Karpas-422 (cell line): Measurements from ENCODE around the gene SCAMP3. TPM values are rescaled to one million over a fixed set of nuclear protein-coding genes. Genes with fewer than 3 reads are reported as not detected.
A peak's percentile ranks its signal among the peaks of the same experiment; 100 is the strongest.

ENCODE experiments used
- DNase-seq: peaks from one replicate; pipeline ENCODE4 v3.0.0-alpha.2; 2015
- H2AFZ ChIP-seq: fragments of 200-600 bp; sonication (generic); 2 replicates; pipeline ENCODE4 v1.6.1; 2014; ENCODE audit warnings: antibody characterized with exemption, low read length, mixed read lengths
- H3K27ac ChIP-seq: fragments of 200-600 bp; sonication (generic); 2 replicates; pipeline ENCODE4 v1.5.1; 2014; ENCODE audit warnings: mild to moderate bottlenecking, low read length, moderate library complexity
- H3K27me3 ChIP-seq: fragments of 200-600 bp; sonication (generic); 2 replicates; pipeline ENCODE4 v1.6.1; 2014; ENCODE audit warnings: low read length, mixed read lengths
- H3K36me3 ChIP-seq: fragments of 200-600 bp; sonication (generic); 2 replicates; pipeline ENCODE4 v1.6.1; 2014; ENCODE audit warnings: low read length, mixed read lengths; ENCODE audit not compliant: insufficient read depth
- H3K4me1 ChIP-seq: fragments of 200-600 bp; sonication (generic); 2 replicates; pipeline ENCODE4 v1.6.1; 2014; ENCODE audit warnings: mild to moderate bottlenecking, low read length, mixed read lengths
- H3K4me2 ChIP-seq: fragments of 200-600 bp; sonication (generic); 2 replicates; pipeline ENCODE4 v1.6.1; 2014; ENCODE audit warnings: low read length, low read depth, mild to moderate bottlenecking; ENCODE audit not compliant: poor library complexity, severe bottlenecking
- H3K4me3 ChIP-seq: fragments of 200-600 bp; sonication (generic); 2 replicates; pipeline ENCODE4 v1.5.1; 2014; ENCODE audit warnings: mild to moderate bottlenecking, antibody characterized with exemption, low read length, mixed read lengths
- H3K79me2 ChIP-seq: fragments of 200-600 bp; sonication (generic); 2 replicates; pipeline ENCODE4 v1.6.1; 2014; ENCODE audit warnings: mild to moderate bottlenecking, low read length, mixed read lengths
- H3K9ac ChIP-seq: fragments of 200-600 bp; sonication (generic); 2 replicates; pipeline ENCODE4 v1.6.0; 2014; ENCODE audit warnings: low read length
- H3K9me2 ChIP-seq: fragments of 200-600 bp; sonication (generic), shearing (Covaris generic); replicated peaks from 2 replicates; pipeline ENCODE4 v1.6.0; 2014; ENCODE audit warnings: mild to moderate bottlenecking, low read length, moderate library complexity; ENCODE audit not compliant: insufficient read depth
- H3K9me3 ChIP-seq: fragments of 300-700, 200-600 bp; sonication (generic); 2 replicates; pipeline ENCODE4 v1.6.1; 2014; ENCODE audit warnings: low read length, mixed read lengths
- H4K20me1 ChIP-seq: fragments of 200-600 bp; sonication (generic); 2 replicates; pipeline ENCODE4 v1.6.1; 2014; ENCODE audit warnings: mild to moderate bottlenecking, antibody characterized with exemption, low read length, low read depth; ENCODE audit not compliant: insufficient read depth
- total RNA-seq: library from RNA; depleted of rRNA; stranded (reverse); fragments of >200 nt; shearing (Covaris generic); gene quantifications from 2 replicates; pipeline ENCODE4 v1.2.3, GENCODE V29; 2014; ENCODE audit warnings: low replicate concordance

SCAMP3 gene
- total RNA-seq, 1 experiment from 2014 or later: 69.7 TPM

GRCh38 chr1:155255243-155256007 lies 6.7 kb downstream of the SCAMP3 start, which contains the start of gene ENTREP3:
Gene ENTREP3 (minus strand): TSS chr1:155255483. CDS start chr1:155254877, 606 bp downstream.
- Histone ChIP-seq H3K36me3 (peaks cover 4% of the 10 kb centered on the region; the same call in 1 of the 2 replicates), H3K27ac (peak within 1 kb of the TSS; percentile 64), H2AFZ (no peak within 1 kb of the TSS; the same call in 1 of the 2 replicates)

GRCh38 chr1:155254714-155255242 lies 7.4 kb downstream of the SCAMP3 start:
- peak; percentile 70 for DNase-seq
- Histone ChIP-seq H3K27me3 (no peaks in the 10 kb centered on the region), H3K79me2 (peaks cover 22% of the 10 kb centered on the region), H3K4me1 (peaks cover 44% of the 10 kb centered on the region), H2AFZ (no peak overlapping the region; the same call in 1 of the 2 replicates), H3K4me2 (peak overlapping the region; percentile 78), H3K9me3 (no peaks in the 10 kb centered on the region), H3K9ac (peak overlapping the region; percentile 91), H3K4me3 (peak overlapping the region; percentile 73), H3K36me3 (peaks cover 4% of the 10 kb centered on the region; the same call in 1 of the 2 replicates), H3K27ac (peak overlapping the region; percentile 64), H4K20me1 (no peaks in the 10 kb centered on the region), H3K9me2 (no peaks in the 10 kb centered on the region)

More at GRCh38 chr1:155255243-155256007, 6.7 kb downstream of the SCAMP3 start, which contains the start of gene ENTREP3:
- no peaks in the 10 kb centered on the region for H3K9me2 ChIP-seq
- peaks cover 23% of the 10 kb centered on the region for H3K79me2 ChIP-seq
- DNase-seq: peak; percentile 95
- H3K9ac ChIP-seq: peak within 1 kb of the TSS; percentile 91
- H3K4me2 ChIP-seq: peak within 1 kb of the TSS; percentile 78
- H3K27me3 ChIP-seq: no peaks in the 10 kb centered on the region
- no peaks in the 10 kb centered on the region for H4K20me1 ChIP-seq
- peaks cover 40% of the 10 kb centered on the region for H3K4me1 ChIP-seq
- no peaks in the 10 kb centered on the region for H3K9me3 ChIP-seq
- H3K4me3 ChIP-seq: peak within 1 kb of the TSS; percentile 73

- no peaks in the 10 kb centered on the region for H3K9me3 ChIP-seq
- H3K4me1 ChIP-seq: peaks cover 45% of the 10 kb centered on the region
- peak overlapping the region; percentile 91 for H3K9ac ChIP-seq
- H4K20me1 ChIP-seq: no peaks in the 10 kb centered on the region
- peak overlapping the region; percentile 64 for H3K27ac ChIP-seq
- DNase-seq: peak; percentile 61
- H3K4me2 ChIP-seq: peak overlapping the region; percentile 78
- no peaks in the 10 kb centered on the region for H3K27me3 ChIP-seq
- peaks cover 22% of the 10 kb centered on the region for H3K79me2 ChIP-seq
- no peaks in the 10 kb centered on the region for H3K9me2 ChIP-seq
- peaks cover 4% of the 10 kb centered on the region; the same call in 1 of the 2 replicates for H3K36me3 ChIP-seq
- H2AFZ ChIP-seq: no peak overlapping the region
- peak overlapping the region; percentile 73 for H3K4me3 ChIP-seq
These were observed 7.9 kb downstream of the SCAMP3 start for GRCh38 chr1:155254228-155254713.

GRCh38 chr1:155253797-155254196 lies 8.4 kb downstream of the SCAMP3 start:
- no peaks in the 10 kb centered on the region for H3K9me2 ChIP-seq
- H3K27me3 ChIP-seq: no peaks in the 10 kb centered on the region
- peaks cover 4% of the 10 kb centered on the region; the same call in 1 of the 2 replicates for H3K36me3 ChIP-seq
- H3K4me3 ChIP-seq: peak overlapping the region; percentile 73
- no peak overlapping the region for H2AFZ ChIP-seq
- H3K9me3 ChIP-seq: no peaks in the 10 kb centered on the region
- H3K9ac ChIP-seq: peak overlapping the region; percentile 91
- H3K79me2 ChIP-seq: peaks cover 22% of the 10 kb centered on the region
- peak; percentile 51 for DNase-seq
- peaks cover 45% of the 10 kb centered on the region for H3K4me1 ChIP-seq
- peak overlapping the region; percentile 78 for H3K4me2 ChIP-seq
- no peaks in the 10 kb centered on the region for H4K20me1 ChIP-seq
- H3K27ac ChIP-seq: peak overlapping the region; percentile 64

- no peak overlapping the region for H2AFZ ChIP-seq
- H3K79me2 ChIP-seq: peaks cover 22% of the 10 kb centered on the region
- no peaks in the 10 kb centered on the region for H4K20me1 ChIP-seq
- H3K27ac ChIP-seq: peak overlapping the region; percentile 64
- no peaks in the 10 kb centered on the region for H3K9me3 ChIP-seq
- no peaks in the 10 kb centered on the region for H3K9me2 ChIP-seq
- no peak for DNase-seq
- no peaks in the 10 kb centered on the region for H3K27me3 ChIP-seq
- H3K4me3 ChIP-seq: peak overlapping the region; percentile 73
- H3K4me1 ChIP-seq: peaks cover 45% of the 10 kb centered on the region
- H3K9ac ChIP-seq: peak overlapping the region; percentile 91
- H3K36me3 ChIP-seq: peaks cover 4% of the 10 kb centered on the region; the same call in 1 of the 2 replicates
- peak overlapping the region; percentile 78 for H3K4me2 ChIP-seq
These were observed 9.0 kb downstream of the SCAMP3 start for GRCh38 chr1:155253208-155253607.

GRCh38 chr1:155251566-155251965 lies 10.6 kb downstream of the SCAMP3 start:
- Histone ChIP-seq H3K4me1 (peaks cover 45% of the 10 kb centered on the region), H4K20me1 (no peaks in the 10 kb centered on the region), H3K4me2 (peak overlapping the region; percentile 99), H3K9me3 (no peaks in the 10 kb centered on the region), H3K27me3 (no peaks in the 10 kb centered on the region), H2AFZ (no peak overlapping the region; the same call in 1 of the 2 replicates), H3K9ac (peak overlapping the region; percentile 87), H3K36me3 (no peaks in the 10 kb centered on the region), H3K27ac (peak overlapping the region; percentile 56; the same call in 1 of the 2 replicates), H3K4me3 (peak overlapping the region; percentile 88; the same call in 1 of the 2 replicates), H3K79me2 (peaks cover 22% of the 10 kb centered on the region), H3K9me2 (no peaks in the 10 kb centered on the region)
- no peak for DNase-seq

GRCh38 chr1:155250633-155251449 lies 11.3 kb downstream of the SCAMP3 start:
- H3K4me2 ChIP-seq: peak overlapping the region; percentile 99
- H3K4me3 ChIP-seq: peak overlapping the region; percentile 88
- peak; percentile 98 for DNase-seq
- no peaks in the 10 kb centered on the region for H3K9me3 ChIP-seq
- no peaks in the 10 kb centered on the region for H3K27me3 ChIP-seq
- peaks cover 45% of the 10 kb centered on the region for H3K4me1 ChIP-seq
- H3K79me2 ChIP-seq: peaks cover 22% of the 10 kb centered on the region
- no peaks in the 10 kb centered on the region for H4K20me1 ChIP-seq
- peak overlapping the region; percentile 95; the same call in 1 of the 2 replicates for H2AFZ ChIP-seq
- H3K27ac ChIP-seq: peak overlapping the region; percentile 71
- H3K9me2 ChIP-seq: no peaks in the 10 kb centered on the region
- H3K36me3 ChIP-seq: no peaks in the 10 kb centered on the region
- peak overlapping the region; percentile 87 for H3K9ac ChIP-seq
